Inflammatory macrophage treated with lipopolysaccharide for 1 hour (primary cell): ENCODE measurements around the gene PGP.
A peak's percentile ranks its signal among the peaks of the same experiment; 100 is the strongest.
"Not testable (repeated sequence)": the region's sequence is repeated elsewhere in the genome, so short reads cannot be mapped to it uniquely, and the experiment has no call there.

ENCODE experiments used
- DNase-seq, 2 donors: peaks; one replicate each; pipeline ENCODE4 v3.0.0-alpha.2; 2020 to 2022

Gene PGP

DNA sequence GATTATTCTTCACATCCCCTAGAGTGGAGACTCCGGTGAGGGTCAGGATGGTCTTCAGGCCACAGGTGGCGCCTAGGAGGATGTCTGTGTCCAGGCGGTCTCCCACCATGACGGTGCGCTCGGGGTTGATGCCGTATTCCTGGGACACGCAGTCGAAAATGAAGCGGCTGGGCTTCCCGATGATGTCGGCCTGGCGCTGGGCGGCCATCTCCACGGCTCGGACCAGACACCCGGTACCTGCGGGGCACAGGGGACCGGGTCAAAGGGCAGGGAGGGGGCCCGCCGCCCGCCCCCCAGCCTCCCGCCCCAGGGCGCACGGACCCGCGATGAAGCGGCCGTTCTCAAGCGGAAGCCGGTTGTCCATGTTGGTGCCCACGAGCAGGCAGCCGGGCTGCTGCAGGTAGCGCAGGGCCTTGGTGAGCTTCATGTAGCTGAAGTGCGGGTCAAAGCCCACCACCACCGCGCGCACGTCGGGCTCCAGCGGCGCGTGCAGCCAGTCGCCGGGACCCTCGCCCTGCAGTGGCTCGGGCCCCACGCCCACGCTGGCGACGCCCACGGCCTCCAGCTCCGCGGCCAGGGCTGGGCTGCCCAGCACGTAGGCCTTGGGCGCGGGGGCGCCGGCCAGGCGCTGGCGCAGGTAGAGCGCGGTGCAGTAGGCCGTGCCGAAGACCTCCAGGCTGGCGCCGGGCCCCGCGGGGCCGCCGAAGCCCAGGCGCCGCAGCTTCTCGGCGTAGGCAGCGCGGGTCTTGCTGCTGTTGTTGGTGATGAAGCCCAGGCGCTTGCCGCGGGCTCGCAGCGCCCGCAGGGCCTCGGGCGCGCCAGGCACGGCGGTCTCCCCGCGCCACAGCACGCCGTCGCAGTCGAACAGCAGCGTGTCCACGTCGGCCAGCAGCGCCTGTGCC lies 572 bp downstream of the PGP start:
- no peak for DNase-seq

DNA sequence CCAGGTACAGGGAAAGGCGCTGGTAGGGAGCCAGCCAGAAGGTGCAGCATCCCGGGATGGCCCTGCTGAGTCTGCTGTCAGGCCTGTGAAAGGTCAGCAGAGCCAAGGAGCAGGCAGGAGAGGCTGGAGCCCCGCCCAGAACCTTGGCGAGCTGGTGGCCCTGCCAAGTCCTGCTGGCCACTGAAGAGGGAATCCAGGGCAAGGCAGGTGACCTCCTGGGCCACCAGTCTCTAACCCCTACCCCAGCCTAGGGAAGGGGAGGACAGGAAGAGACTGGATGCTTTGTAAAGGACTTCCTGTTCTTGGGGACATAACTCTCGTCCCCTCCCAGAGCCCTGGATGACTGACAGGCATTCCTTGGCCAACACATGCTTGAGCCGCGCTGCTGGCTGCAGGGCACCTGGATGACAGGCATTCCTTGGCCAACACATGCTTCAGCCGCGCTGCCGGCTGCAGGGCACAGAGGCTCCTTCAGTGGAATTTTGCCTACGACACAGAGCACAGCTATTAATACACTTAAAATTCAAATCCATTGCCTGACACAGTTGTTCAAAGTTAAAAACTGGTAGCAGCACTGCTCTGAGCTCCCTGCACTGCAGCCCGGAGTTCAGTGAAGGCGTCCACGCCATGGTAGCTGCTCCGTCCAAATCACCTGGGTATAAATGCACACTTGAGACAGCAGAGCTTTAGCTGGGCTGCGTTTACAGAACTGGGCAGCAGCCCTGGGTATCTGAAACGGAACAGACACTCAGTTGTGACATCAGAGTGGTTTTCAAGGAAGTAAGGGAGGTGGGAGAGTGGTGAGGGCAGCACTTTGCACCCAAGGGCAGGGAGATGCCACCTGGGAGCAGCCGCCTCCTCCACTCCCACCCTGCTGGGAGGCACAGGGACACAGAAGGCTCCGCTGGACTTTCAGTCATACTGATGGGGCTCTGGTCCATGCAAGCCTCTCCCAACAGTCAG lies 2.0 kb downstream of the PGP start:
- DNase-seq = peak in 1 of 2 donors; percentile 42

DNA sequence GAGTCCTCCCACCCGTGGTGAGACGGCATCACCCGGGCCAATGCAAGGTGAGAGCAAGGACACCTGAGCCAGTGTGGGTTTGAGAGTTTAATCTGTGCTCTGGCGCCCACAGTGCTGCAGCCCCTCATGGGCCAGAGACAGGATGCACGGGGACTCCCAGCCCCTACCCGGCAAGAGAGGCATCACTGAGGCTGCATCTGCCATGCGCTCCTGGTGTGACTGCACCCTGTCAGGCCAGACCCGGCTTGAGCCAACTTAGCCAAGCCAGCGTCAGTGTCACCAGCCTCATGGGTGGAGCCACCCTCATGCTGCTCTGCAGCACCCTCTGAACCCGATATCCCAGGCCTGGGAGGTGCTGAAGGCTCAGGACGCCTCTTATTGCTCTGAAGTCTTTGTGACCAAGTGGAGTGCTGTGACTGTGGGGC lies 2.7 kb downstream of the PGP start:
- no peak for DNase-seq

DNA sequence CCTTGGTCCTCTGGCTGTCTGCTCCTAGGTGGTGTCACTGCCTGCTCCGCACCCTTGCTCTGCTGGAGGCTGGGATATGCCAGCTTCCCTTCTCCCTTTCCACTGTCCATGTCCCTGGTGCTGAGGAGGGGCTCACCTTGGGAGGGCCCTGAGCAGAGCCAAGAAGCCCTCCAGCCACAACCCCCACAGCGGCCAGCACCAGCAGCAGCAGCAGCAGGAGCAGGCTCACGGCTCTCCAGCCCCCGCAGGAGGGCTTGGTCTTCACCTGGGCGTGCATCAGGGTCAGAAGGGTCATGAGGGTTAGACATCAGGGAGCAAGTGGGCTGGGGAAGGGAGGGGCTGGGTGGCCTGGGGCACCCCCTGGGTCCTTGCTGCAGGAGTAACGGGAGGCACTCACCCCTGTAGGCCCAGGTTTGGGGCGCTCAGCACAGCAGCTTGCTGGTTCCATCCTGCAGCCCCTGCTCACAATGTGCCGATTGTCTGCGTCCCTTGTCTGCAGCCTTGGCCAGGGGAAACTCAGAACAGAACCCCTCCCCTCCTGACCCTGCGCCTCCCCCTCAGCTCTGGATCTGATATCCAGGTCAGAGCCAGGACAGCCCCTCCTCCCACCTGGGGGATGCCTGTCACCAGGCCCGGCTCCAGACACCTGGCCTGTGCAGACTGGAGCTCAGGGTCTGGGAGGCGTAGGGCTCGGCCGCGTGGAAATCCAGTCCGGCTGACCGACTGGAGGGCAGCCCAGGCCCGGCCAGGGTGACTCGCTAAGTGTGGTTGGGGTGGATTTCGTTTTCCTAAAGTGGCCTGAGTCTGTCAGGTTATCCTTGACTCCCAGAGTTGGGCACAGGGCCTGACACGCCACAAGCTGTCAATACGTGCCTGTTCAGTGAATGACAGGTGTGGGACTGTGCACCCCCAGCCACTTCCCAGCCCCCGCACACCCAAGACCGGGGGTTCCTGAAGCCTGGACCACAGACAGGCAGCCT lies 4.0 kb downstream of the PGP start, which contains the start of gene BRICD5:
Gene BRICD5 (minus strand): TSS at position 478 of the 980 bp plus-strand sequence. CDS start 30 bp downstream, at position 448.
- no peak for DNase-seq

DNA sequence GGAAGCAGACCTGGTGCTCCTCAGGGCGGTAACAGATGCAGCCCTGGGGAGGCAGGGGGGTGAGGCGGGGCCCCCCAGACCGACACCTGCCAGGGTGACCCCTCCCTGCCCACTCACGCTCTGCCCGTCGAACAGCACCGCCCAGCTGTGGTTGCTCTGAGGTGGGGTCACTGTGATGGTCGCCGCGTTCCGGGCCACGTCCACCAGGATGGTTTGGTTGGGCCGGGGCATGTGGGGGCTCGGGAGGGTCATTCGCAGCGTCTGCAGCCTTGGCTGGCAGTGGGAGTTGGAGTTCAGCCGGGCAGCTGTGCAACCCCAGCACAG lies 4.7 kb downstream of the PGP start:
- DNase-seq = no peak

- DNase-seq = no peak
Observed at GRCh38 chr16:2209258-2210008, 5.2 kb downstream of the PGP start.

DNA sequence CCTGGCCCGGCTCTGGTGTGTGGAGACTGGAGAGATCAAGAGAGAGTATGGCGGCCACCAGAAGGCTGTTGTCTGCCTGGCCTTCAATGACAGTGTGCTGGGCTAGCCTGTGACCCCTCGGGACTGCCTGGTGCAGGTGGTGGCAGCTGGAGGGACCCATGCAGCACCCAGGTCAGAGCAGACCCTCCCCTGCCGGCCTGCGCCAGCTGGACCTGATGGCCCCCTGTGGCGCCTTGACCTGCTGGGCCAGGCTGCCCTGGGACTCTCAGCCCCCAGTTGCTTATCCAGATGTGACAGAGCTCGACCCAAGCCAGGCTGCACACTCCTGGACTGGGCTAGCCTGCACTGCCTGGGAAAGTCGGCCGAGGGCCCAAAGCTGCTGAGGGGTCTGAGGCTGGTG lies 5.9 kb downstream of the PGP start:
- DNase-seq = no peak

DNA sequence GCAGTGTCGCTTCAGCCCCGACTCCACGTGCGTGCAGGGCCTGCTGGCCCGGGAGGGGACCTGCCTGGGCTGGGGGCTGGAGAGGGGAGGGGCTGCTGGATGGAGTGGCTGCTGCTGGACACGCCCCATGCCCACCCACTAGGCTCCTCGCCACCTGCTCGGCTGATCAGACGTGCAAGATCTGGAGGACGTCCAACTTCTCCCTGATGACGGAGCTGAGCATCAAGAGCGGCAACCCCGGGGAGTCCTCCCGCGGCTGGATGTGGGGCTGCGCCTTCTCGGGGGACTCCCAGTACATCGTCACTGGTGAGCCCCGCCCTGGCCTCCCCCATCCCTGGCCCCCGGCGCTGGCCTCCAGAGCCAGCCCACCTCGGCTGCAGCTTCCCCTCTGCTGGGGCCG lies 6.3 kb downstream of the PGP start:
- no peak for DNase-seq

DNA sequence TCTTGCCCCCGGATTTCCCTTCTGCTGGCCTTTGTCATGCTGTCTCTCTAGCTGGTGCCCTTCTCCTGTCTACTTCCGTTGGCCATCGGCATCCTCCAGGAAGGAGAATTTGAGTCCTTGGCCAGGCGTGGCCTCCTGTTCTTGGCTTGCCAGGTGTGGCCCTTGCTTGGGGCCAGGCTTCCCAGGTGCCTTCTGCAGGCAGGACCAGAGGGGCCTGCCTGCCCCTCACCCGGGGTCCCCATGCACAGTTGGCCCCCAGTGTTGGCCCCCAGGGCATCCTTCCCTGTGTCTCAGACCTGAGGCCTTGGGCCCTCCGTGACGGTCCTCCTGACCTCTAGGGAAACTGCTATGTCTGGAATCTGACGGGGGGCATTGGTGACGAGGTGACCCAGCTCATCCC lies 6.8 kb downstream of the PGP start:
- DNase-seq = no peak

DNA sequence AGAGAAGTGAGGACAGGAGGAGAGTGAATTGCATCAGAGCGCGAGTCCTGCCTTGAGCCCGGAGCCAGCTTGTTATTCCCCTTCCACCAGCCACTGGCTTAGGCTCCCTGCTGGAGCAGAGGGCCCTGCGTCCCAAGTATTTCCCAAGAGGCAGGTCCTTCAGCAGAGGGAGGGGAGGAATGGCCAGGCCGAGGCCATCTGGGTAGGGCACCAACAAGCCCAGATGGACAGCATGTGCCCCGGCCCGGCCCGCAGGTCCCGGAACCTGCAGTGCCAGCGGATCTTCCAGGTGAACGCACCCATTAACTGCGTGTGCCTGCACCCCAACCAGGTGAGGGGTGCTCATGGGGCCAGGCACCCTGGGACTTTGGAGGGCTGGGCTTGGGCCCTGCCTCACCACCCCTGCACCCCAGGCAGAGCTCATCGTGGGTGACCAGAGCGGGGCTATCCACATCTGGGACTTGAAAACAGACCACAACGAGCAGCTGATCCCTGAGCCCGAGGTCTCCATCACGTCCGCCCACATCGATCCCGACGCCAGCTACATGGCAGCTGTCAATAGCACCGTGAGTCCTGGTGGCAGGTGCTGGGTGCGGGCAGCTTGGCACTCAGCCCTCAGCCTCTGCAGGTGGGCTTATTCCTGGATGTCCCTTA lies 7.7 kb downstream of the PGP start:
- peak; percentile 37 to 57 for DNase-seq

DNA sequence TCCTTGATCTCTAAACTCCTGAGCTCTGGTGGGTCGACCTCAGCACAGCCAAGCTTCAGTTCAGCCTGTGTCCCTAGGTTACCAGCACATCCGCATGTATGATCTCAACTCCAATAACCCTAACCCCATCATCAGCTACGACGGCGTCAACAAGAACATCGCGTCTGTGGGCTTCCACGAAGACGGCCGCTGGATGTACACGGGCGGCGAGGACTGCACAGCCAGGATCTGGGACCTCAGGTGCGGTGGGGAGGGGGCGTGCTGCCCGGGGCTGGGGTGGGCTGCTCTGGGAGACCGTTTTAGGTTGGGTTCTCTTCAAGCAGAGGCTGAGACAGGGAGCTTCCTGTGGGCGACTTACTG lies 8.2 kb downstream of the PGP start:
- DNase-seq = no peak

- no peak for DNase-seq
Observed at GRCh38 chr16:2205967-2206313, 8.7 kb downstream of the PGP start.

GRCh38 chr16:2205104-2205966 lies 9.3 kb downstream of the PGP start, which contains the start of gene MLST8:
Gene MLST8, plus strand, starts transcription at chr16:2205454. Its CDS starts 632 bp downstream, at chr16:2206086.
- DNase-seq = peak; percentile 69 to 90

DNA sequence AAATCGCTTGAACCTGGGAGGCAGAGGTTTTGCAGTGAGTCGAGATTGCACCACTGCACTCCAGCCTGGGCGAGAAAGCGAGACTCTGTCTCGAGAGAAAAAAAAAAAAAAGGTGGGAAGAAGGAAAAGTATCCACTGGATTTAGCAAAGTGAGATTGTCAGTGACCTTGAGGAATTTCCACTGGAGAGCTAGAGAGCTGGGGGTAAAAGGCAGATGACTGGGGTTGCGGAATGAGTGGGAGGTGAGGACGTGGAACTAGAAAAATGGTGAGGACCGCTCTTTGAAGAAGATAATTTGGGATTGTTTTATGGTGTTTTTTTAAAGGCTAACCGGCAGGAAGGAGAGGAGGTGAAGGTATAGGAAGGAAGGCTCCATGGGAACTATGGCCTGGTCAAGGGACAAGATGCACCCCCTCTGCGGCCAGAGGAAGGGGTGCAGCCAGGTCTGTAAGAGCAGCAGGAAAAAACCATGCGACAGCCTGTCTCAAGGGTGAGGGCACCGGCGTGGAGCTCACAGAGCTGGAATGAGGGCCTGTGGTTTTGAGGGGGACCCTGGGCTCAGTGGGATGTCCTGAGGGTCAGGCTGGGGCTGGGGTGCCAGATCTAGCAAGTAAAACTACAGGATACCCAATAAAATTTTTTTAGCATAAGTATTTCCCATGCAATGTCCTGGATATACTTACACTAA lies 10.1 kb downstream of the PGP start:
- DNase-seq = peak; percentile 19 to 55

DNA sequence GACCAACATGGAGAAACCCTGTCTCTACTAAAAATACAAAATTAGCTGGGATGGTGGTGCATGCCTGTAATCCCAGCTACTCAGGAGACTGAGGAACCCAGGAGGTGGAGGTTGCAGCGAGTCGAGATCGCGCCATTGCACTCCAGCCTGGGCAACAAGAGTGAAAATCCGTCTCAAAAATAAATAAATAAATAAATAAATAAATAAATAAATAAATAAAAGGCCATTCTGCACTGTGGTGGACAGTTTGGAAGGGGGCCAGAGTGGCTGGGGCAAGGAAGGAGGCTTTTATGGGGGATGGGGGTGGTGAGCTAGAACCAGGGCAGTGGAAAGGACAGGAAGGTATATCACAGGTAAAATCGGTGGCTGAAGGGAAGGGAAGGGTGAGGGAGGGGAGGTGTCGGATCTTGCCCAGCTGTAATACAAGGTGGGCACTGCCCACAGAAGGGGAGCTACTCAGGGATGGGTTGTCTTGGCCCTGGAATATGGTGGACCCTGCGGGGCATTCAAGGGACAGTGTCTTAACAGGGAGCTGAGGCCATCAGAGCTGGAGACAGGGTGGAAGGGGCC lies 11.4 kb downstream of the PGP start:
- not testable (repeated sequence) for DNase-seq

DNA sequence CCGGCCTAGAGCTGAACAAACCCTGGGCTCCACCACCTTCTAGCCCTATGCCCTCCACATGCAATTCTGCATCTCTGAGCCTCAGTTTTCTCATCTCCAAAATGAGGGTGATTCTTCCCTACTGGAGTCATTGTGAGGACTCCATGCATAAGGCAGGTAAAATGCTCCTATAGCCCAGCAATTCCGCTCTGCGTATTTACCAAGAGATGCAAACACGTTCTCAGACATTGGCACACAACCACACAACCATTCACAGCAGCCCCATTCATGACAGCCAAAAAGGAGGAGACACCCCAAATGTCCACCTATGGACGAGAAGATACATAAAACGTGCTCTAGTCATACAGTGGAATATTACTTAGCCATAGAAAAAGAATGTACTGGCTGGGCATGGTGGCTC lies 14.3 kb downstream of the PGP start:
- no peak for DNase-seq

GRCh38 chr16:2199621-2200139 lies 15.0 kb downstream of the PGP start:
- no peak for DNase-seq

- DNase-seq = no peak
Observed at GRCh38 chr16:2199095-2199494, 15.5 kb downstream of the PGP start.

GRCh38 chr16:2198283-2198682 lies 16.4 kb downstream of the PGP start:
- no peak for DNase-seq
